AG04450 (cell line): ENCODE data around the gene UGT1A5. TPM values are rescaled to one million over a fixed set of nuclear protein-coding genes. Genes with fewer than 3 reads are reported as not detected.

Experiments used
- CTCF ChIA-PET: fragments of 300-600, 350-600 bp; formaldehyde crosslinking; extraction: SDS; loops from one replicate; lab custom pipeline; 2022; ENCODE audit warnings: antibody characterized with exemption, inconsistent platforms; lab: Charles Lee
- POLR2A ChIA-PET: fragments of 350-600 bp; formaldehyde crosslinking; extraction: SDS; loops from one replicate; lab custom pipeline; 2021; ENCODE audit warnings: antibody characterized with exemption, inconsistent platforms; lab: Yijun Ruan, JAX
- DNase-seq: peaks from one replicate; pipeline ENCODE4 v3.0.0-alpha.2; 2011; ENCODE audit warnings: low read depth, low spot score
- H3K27ac ChIP-seq: one replicate; pipeline ENCODE4 v1.5.1; 2012; ENCODE audit warnings: low read depth, low read length, control low read depth
- H3K27me3 ChIP-seq: one replicate; pipeline ENCODE4 v1.6.0; 2012; ENCODE audit warnings: low read length; ENCODE audit not compliant: control insufficient read depth, insufficient read depth
- H3K4me3 ChIP-seq: 2 replicates; pipeline ENCODE4 v1.5.1; 2011; ENCODE audit warnings: mild to moderate bottlenecking, low read depth, low read length, control low read depth
- H3K9me3 ChIP-seq: 2 replicates; pipeline ENCODE4 v1.5.1; 2012; ENCODE audit warnings: low read length; ENCODE audit not compliant: control insufficient read depth, insufficient read depth
- CTCF ChIP-seq: IDR thresholded peaks from 2 replicates; pipeline ENCODE4 v1.5.1; 2011; ENCODE audit warnings: low read depth, low read length, control low read depth, inconsistent platforms
- polyA plus RNA-seq: library from polyadenylated mRNA; depleted of rRNA; stranded (reverse); fragments of >200 nt; gene quantifications from 2 replicates; pipeline ENCODE4 v1.2.3, GENCODE V29; 2011

UGT1A5 gene
- polyA plus RNA-seq, 1 experiment: not detected

DNA sequence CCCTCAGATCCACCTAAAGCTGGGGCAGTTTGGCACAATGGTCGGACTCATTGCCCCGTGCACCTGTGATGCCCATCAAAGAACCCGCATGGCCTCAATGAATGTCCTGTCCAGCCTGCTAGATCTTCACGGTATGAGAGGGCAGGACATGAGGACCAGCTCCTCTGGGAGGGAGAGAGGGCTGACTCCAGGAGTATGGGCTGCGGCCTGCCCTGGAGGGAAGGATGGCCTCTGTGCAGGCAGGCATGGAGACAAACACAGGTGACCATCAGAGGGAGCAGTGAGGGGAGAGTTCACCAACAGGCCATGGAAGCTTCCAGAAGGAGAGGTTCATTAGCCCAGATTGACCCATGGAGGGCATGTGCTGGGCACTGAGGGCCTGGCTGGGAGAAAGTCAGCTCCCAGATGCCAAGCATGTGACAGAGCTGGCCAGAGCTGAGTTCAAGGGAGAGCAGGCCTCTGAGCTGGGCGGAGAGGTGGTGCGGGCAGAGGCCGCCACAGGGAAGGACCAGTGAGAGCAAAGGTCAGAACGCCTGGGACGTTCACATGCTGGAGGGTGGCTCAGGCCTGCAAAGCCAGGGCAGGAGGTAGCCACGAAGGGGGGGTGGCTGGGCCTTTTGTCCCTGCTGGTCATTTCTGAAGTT is 105.4 kb downstream of the UGT1A5 start:
- Histone ChIP-seq H3K27me3 (peaks cover 6% of the 10 kb centered on the region), H3K4me3 (no peak overlapping the region), H3K27ac (no peak overlapping the region), H3K9me3 (no peaks in the 10 kb centered on the region; the same call in 1 of the 2 replicates)
- no peak for TF ChIP-seq CTCF
- ChIA-PET CTCF (no interaction called here), POLR2A (no interaction called here)
- no peak for DNase-seq

- Histone ChIP-seq H3K27ac (no peak overlapping the region), H3K9me3 (no peaks in the 10 kb centered on the region; the same call in 1 of the 2 replicates), H3K27me3 (peaks cover 9% of the 10 kb centered on the region), H3K4me3 (no peak overlapping the region)
- CTCF ChIA-PET: no interaction called here
- POLR2A ChIA-PET: no interaction called here
- DNase-seq: no peak
- no peak for TF ChIP-seq CTCF
Observed at GRCh38 chr2:233818639-233819621, 106.2 kb downstream of the UGT1A5 start.

GRCh38 chr2:233819884-233820773 is 107.4 kb downstream of the UGT1A5 start:
- DNase-seq: no peak
- TF ChIP-seq CTCF: no peak
- no peaks in the 10 kb centered on the region; the same call in 1 of the 2 replicates for H3K9me3 ChIP-seq
- ChIA-PET CTCF (no interaction called here), POLR2A (no interaction called here)
- no peak overlapping the region for H3K4me3 ChIP-seq
- H3K27ac ChIP-seq: no peak overlapping the region
- peaks cover 9% of the 10 kb centered on the region for H3K27me3 ChIP-seq

DNA sequence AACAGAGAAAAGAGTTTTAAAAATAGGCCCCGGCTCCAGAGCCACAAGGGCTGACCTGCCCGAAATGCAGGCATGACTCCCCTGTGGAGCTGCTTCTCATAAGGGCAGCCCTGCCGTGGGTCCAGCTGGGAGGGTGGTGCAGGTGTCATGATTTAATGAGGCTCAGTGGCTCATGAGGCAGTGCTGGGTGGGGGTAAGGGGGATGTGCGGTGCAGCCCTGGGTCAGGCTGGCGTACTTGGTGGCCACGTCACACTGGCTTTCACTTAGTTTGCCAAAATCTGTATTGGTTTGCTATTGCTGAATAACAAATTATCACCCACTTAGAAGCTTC is 108.0 kb downstream of the UGT1A5 start:
- DNase-seq: no peak
- no peak overlapping the region for H3K27ac ChIP-seq
- H3K27me3 ChIP-seq: peaks cover 9% of the 10 kb centered on the region
- POLR2A ChIA-PET: no interaction called here
- CTCF ChIA-PET: no interaction called here
- H3K9me3 ChIP-seq: no peaks in the 10 kb centered on the region; the same call in 1 of the 2 replicates
- no peak for TF ChIP-seq CTCF
- H3K4me3 ChIP-seq: no peak overlapping the region
